ENCODE results near the gene CRX. TPM values are rescaled to one million over a fixed set of nuclear protein-coding genes. Genes with fewer than 3 reads are reported as not detected.
"Not testable (repeated sequence)": the region's sequence is repeated elsewhere in the genome, so short reads cannot be mapped to it uniquely, and the experiment has no call there.

Gene CRX
- total RNA-seq: not detected in 3 replicates

DNA sequence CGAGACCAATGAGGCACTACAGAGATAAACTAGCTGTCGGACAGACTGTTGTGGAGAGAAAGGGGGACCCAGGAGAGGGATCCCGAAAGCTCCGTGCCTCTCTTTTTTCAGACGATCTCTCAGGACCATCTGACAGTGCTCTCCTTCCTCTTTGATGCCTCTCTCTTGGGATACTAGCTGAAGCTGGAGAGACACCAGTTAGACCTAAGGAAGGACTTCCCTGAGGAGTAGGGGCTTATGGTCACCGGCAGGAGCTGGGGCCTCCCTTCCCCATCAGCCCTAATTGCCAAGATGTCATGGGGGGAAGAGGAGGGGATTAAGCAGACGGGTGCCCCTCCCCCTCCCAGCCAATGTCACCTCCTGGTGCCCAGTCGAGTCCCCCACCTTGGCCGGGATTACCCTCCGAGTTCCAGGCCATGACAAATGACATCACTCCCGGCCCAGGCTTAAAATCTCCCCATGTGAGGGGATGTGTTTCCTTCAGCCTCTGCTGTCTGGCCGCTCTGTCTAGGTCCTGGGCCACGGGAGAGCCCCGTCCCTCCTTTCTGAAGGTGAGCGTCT lies at the start of gene CRX:
Gene CRX, plus strand, starts transcription at position 478 of the 561 bp plus-strand sequence. CDS start 12,507 bp downstream, outside the sequence.
- Mint-ChIP-seq H3K36me3 (no peaks in the 10 kb centered on the region), H3K27ac (no peak within 1 kb of the TSS), H3K9me3 (peaks cover 2% of the 10 kb centered on the region), H3K4me3 (no peak within 1 kb of the TSS), H3K27me3 (ENCODE audit: low read depth) (peaks cover 15% of the 10 kb centered on the region), H3K4me1 (peaks cover 16% of the 10 kb centered on the region)
- no peak for DNase-seq (ENCODE audit: low spot score in 2 of 2, unreplicated experiment in 2 of 2)
- TF ChIP-seq, protein P1, sequence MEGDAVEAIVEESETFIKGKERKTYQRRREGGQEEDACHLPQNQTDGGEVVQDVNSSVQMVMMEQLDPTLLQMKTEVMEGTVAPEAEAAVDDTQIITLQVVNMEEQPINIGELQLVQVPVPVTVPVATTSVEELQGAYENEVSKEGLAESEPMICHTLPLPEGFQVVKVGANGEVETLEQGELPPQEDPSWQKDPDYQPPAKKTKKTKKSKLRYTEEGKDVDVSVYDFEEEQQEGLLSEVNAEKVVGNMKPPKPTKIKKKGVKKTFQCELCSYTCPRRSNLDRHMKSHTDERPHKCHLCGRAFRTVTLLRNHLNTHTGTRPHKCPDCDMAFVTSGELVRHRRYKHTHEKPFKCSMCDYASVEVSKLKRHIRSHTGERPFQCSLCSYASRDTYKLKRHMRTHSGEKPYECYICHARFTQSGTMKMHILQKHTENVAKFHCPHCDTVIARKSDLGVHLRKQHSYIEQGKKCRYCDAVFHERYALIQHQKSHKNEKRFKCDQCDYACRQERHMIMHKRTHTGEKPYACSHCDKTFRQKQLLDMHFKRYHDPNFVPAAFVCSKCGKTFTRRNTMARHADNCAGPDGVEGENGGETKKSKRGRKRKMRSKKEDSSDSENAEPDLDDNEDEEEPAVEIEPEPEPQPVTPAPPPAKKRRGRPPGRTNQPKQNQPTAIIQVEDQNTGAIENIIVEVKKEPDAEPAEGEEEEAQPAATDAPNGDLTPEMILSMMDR (IDR thresholded peaks at IDR 0.05; ENCODE audit: unreplicated experiment): no peak

DNA sequence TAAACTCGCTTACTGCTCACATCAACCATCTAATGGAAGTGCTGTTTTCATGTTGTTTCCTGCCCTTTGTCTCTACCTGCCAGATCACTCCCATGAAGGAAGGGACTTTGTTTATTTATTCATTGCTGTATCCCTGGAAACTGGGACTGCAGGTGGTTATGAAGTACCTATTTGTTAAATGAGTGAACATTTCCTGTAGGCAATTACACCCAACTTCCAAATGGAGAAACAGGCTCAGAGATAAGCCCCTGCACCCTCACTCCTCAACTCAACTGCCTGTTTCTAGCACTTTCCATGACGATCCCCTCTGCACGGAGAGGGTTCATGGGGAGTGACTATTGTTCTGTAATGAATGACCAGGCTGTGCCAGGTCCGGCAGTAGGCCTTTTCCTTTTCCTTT lies 45.2 kb upstream of the CRX start:
- peaks cover 18% of the 10 kb centered on the region for H3K4me1 Mint-ChIP-seq
- no peaks in the 10 kb centered on the region for H3K9me3 Mint-ChIP-seq
- no peak overlapping the region for H3K27ac Mint-ChIP-seq
- H3K27me3 Mint-ChIP-seq (ENCODE audit: low read depth): no peaks in the 10 kb centered on the region
- H3K36me3 Mint-ChIP-seq: peaks cover 5% of the 10 kb centered on the region
- H3K4me3 Mint-ChIP-seq: no peak overlapping the region
- TF ChIP-seq, protein P1 (IDR thresholded peaks at IDR 0.05; ENCODE audit: unreplicated experiment): no peak
- DNase-seq (ENCODE audit: low spot score in 2 of 2, unreplicated experiment in 2 of 2): no peak

DNA sequence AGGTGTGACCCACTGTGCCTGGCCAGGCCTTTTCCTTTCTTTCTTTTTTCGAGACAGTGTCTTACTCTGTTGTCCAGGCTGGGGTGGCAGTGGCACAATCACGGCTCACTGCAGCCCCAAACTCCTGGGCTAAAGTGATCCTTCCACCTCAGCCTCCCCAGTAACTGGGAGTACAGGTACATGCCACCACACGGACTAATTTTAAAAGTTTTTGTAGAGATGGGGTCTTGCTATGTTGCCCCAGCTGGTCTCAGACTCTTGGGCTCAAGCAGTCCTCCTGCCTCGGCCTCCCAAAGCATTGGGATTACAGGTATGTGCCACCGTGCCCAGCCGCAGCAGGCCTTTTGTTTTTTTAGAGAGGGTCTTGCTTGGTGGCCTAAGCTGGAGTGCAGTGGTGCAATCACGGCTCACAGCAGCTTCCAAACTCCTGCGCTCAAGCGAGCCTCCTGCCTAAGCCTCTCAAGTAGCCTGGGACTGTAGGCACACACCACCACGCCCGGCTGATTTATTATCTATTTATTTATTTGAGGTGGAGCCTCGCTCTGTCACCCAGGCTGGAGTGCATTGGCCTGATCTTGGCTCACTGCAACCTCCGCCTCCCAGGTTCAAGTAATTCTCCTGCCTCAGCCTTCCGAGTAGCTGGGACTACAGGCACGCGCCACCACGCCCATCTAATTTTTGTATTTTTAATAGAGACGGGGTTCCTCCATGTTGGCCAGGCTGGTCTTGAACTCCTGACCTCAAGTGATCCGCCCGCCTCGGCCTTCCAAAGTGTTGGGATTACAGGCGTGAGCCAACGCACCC lies 44.3 kb upstream of the CRX start:
- H3K9me3 Mint-ChIP-seq; DNase-seq (ENCODE audit: low spot score in 2 of 2, unreplicated experiment in 2 of 2); H3K27me3 Mint-ChIP-seq (ENCODE audit: low read depth): not testable (repeated sequence)
- Mint-ChIP-seq H3K4me3 (peak overlapping the region; percentile 91), H3K27ac (peak overlapping the region; percentile 92), H3K4me1 (peaks cover 18% of the 10 kb centered on the region), H3K36me3 (peaks cover 12% of the 10 kb centered on the region)

DNA sequence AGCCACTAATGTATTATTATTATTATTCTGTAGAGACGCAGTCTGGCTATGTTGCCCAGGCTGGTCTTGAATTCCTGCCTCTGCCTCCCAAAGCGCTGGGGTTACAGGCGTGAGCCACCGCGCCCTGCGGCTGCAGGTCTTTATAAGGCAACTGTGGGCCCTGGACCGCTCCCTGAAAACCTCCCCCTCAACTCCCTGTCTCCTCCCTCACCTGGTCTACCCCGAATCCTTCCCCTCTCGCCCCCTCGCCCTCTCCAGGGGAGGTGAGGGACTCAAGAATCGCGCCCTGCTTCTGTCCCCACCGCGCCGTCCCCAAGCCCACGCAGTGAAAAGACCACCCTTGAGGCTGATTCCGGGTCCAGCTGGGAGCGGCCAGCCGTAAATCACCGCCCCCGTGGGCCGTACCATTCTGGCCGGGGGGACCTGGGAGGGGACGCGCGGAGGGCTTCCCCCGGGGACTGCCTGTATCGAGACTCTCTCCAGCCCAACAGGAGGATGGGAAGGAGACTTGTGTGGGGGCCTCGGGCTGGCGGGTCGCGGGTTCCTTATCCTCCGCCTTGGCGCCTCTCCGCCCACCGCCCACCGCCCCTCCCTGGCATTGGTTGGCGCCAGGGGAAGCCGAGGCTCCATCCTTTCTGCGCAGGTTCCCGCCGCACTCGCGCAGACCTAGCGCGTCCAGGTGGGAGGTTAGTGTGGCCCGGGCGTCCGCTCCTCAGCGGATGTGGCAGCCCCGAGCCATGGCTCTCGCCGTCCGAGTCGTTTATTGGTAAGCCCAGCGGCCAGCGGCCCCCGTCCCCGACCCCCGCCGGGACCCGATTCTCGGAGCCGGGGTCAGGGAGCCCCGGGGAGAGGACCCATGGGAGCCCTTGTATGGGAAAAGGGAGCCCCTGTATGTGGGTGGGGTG lies 43.4 kb upstream of the CRX start, which contains the start of gene SELENOW:
Gene SELENOW, plus strand, starts transcription at position 655 of the 905 bp plus-strand sequence. Its CDS starts 83 bp downstream, at position 738.
- Mint-ChIP-seq H3K4me3 (peak within 1 kb of the TSS; percentile 91), H3K27me3 (ENCODE audit: low read depth) (no peaks in the 10 kb centered on the region), H3K36me3 (peaks cover 12% of the 10 kb centered on the region), H3K4me1 (peaks cover 18% of the 10 kb centered on the region), H3K27ac (peak within 1 kb of the TSS; percentile 92), H3K9me3 (no peaks in the 10 kb centered on the region)
- TF ChIP-seq, protein P1 (IDR thresholded peaks at IDR 0.05; ENCODE audit: unreplicated experiment): no peak
- DNase-seq (ENCODE audit: low spot score in 2 of 2, unreplicated experiment in 2 of 2): peak; percentile 68 to 86

DNA sequence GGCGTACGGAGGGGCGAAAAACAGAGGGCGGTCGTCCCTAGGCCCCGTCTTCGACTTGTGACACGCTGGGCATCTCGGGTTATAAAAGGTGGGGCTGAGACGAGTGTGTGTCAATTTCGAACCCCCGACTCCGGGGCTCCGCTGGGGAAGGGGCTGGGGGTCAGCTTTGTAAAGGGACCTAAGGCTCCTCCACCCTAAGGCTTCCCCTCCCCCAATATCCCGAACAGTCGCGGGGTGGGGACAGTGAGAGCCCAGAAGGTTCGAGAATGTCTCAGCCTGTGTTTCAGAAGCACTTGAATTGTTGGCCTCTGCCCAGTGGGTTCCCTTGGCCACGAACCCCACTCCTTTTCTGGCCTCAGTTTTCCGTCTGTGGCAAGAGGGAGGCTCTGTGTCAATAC lies 42.8 kb upstream of the CRX start:
- Mint-ChIP-seq H3K4me1 (peaks cover 18% of the 10 kb centered on the region), H3K4me3 (peak overlapping the region; percentile 91), H3K9me3 (no peaks in the 10 kb centered on the region), H3K36me3 (peaks cover 16% of the 10 kb centered on the region), H3K27ac (peak overlapping the region; percentile 43), H3K27me3 (ENCODE audit: low read depth) (no peaks in the 10 kb centered on the region)
- no peak for DNase-seq (ENCODE audit: low spot score in 2 of 2, unreplicated experiment in 2 of 2)
- TF ChIP-seq, protein P1 (IDR thresholded peaks at IDR 0.05; ENCODE audit: unreplicated experiment): no peak

All from mesothelial cell of epicardium (in vitro differentiated cells).